Skeletal muscle satellite cell (primary cell): ENCODE results near the gene FSTL4.

ENCODE experiments used
- H3K27me3 ChIP-seq: 2 replicates; pipeline ENCODE4 v1.7.0; 2013; ENCODE audit warnings: low read length; ENCODE audit not compliant: control insufficient read depth, insufficient read depth
- H3K36me3 ChIP-seq: 2 replicates; pipeline ENCODE4 v1.7.0; 2013; ENCODE audit warnings: mild to moderate bottlenecking, control low read depth, low read length; ENCODE audit not compliant: insufficient read depth
- H3K4me1 ChIP-seq: 2 replicates; pipeline ENCODE4 v1.7.0; 2013; ENCODE audit warnings: low read length; ENCODE audit not compliant: control insufficient read depth, insufficient read depth
- H3K4me2 ChIP-seq: 2 replicates; pipeline ENCODE4 v1.7.0; 2013; ENCODE audit warnings: mild to moderate bottlenecking, low read length
- H3K4me3 ChIP-seq: 2 replicates; pipeline ENCODE4 v1.7.0; 2013; ENCODE audit warnings: low read length
- H3K9ac ChIP-seq: 2 replicates; pipeline ENCODE4 v1.7.0; 2013; ENCODE audit warnings: mild to moderate bottlenecking, low read depth, low read length, moderate library complexity
- H3K9me3 ChIP-seq: replicated peaks from 2 replicates; pipeline ENCODE4 v1.7.0; 2013; ENCODE audit warnings: mild to moderate bottlenecking, control low read depth, low read length

FSTL4 gene

DNA sequence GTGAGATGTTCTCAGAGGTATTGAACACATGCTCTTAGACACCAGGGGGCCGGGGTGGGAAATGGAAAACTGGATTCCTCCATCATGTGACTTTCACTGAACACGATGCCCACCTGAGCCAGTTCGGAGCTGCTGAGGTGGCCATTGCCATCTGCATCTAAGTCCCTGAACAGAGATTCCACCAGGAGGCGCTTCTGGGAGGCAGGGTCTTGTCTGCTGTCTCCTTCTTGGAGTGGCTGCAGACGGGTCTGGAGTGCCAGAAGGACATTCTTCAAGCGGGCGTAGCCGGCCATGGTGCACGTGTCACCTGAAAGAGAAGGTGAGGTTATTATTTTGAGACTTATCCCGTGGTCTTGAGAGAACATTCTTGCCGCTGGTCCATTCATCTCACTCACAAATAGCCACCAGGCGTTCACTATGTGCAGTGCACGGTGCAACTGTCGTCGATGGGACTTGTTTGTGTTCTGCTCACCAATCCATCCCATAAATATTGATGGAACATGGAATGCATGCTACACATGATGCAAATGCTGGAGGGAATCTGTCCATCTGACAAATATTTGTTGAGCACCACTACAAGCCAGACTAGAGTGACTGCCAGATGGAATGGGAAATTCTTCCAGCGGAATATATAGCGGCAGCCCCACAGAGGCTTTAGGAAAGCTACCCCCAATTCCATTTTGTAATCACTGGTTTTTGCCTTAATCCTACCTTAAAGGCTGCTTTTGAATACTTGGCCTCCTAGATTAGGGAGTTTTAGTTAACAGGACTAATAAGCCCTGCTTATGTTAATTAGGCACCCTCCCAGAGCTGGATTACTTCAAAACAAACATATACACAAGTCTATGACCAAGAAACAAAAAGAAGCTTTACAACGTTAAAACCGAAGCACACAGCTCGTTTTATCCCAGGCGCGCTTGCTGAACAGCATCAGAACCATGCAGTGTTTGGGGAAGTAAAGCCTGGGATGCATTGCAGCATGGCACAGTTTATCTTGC, 295.7 kb downstream of the FSTL4 start:
- Histone ChIP-seq H3K4me3 (no peak overlapping the region), H3K9me3 (no peaks in the 10 kb centered on the region), H3K9ac (no peak overlapping the region), H3K4me2 (no peak overlapping the region), H3K4me1 (no peaks in the 10 kb centered on the region), H3K36me3 (no peaks in the 10 kb centered on the region), H3K27me3 (no peaks in the 10 kb centered on the region)

DNA sequence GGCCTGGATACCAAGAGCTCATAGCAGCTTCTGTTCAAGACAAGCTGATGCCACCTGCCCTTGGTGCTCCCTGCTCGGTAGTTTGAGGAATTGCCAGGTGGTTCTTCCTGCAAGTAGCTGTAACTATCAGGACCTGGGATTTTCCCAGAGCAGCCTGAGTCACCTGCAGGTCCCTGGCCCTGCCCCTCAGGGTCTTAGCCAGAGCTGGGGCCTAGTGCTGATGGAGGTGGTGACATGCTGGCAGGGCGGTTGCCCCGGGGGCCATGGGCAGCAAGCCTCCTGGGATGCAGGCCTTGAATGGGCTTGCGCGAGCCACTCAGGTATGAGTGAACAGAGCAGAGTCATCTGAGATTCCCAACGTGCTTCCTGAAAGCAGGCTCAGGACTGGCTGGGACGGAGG, 298.3 kb downstream of the FSTL4 start:
- Histone ChIP-seq H3K27me3 (peaks cover 3% of the 10 kb centered on the region), H3K36me3 (no peaks in the 10 kb centered on the region), H3K9ac (no peak overlapping the region)

DNA sequence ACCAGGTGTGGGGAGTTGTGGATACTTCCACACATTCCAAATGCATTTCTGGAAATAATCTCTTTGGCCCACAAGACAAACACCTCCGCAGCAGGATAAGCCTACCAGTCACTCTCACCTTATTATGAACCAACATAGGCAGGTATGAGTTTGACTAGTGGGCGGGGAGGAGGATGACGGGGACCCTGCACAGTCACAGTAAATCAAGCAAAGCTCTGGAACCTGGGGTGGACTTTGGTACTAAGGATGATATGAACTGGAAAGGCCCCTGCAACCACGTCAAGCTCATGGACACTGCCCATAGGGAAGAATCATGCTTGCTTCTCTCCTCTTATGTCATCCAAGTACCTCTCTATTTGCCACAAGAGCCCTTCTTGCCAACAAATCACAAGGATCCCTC, 301.2 kb downstream of the FSTL4 start:
- no peak overlapping the region for H3K4me2 ChIP-seq
- no peak overlapping the region for H3K9ac ChIP-seq
- no peak overlapping the region for H3K4me3 ChIP-seq
- H3K27me3 ChIP-seq, result peaks cover 11% of the 10 kb centered on the region
- no peaks in the 10 kb centered on the region for H3K9me3 ChIP-seq
- H3K36me3 ChIP-seq, result no peaks in the 10 kb centered on the region
- no peaks in the 10 kb centered on the region for H3K4me1 ChIP-seq

More for the DNA sequence above, 298.3 kb downstream of the FSTL4 start:
- no peak overlapping the region for H3K4me2 ChIP-seq
- no peaks in the 10 kb centered on the region for H3K4me1 ChIP-seq
- H3K9me3 ChIP-seq, result no peaks in the 10 kb centered on the region
- no peak overlapping the region for H3K4me3 ChIP-seq

DNA sequence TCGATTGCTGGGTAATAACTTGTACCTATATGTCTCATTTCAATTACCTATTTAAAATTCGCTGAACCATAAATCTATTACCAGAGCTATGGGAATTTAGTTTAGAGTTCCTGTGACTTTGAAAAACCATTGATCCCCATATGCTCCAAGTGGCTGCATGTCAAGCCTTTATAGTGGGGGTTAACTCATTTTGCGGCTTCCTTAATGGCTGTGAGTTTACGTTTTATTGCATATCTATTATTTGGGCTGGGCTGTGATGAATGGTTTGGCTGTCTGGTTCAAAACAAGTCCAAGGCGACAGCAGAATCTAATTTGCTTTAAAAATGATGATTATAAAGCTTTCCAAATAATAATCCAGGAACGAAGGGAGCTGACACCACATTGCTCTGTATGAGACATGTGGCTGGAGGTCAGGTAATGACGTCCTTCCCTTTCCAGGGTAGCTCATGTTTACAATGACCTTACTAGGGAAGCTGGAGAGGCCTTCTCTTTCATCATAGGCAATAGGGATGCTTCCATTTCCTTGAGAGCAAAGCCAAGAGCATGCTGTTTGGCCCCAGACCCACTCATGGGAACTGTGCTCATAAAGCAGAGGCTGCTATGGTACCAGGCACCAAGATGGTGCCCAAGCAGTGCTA, 302.2 kb downstream of the FSTL4 start:
- Histone ChIP-seq H3K9me3 (no peaks in the 10 kb centered on the region), H3K4me1 (no peaks in the 10 kb centered on the region), H3K36me3 (no peaks in the 10 kb centered on the region), H3K27me3 (peaks cover 11% of the 10 kb centered on the region), H3K4me3 (no peak overlapping the region), H3K4me2 (no peak overlapping the region), H3K9ac (no peak overlapping the region)

DNA sequence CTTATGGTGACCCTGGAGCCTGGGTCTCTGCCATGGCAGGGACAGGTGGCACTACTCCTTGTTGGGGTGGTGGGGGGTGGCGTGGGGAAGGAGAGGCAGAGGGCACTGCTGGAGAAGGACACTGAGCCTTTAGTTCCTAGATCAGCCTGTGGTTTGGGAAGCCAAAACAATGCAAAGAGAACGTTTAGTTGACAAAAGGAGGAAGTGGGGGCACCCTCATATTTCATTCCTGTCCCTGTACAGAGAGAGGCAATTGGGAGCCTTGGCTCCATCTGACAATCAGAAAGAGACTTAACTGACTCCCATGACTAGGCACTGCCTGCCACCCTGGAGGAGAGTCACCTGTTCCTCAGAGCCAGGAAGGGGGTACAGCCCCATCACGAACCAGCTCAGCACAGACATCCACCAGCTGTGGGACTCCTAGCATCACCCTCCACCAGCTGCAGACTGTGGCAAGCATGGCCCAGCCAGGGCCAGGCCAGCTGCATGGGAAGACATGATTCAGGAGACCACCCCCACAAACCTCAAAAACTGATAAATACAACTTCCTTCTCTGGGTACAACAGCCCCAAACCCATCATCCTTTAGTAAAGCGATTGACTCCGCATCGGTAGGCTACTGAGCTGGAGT, 303.1 kb downstream of the FSTL4 start:
- H3K4me2 ChIP-seq, result no peak overlapping the region
- no peaks in the 10 kb centered on the region for H3K9me3 ChIP-seq
- no peak overlapping the region for H3K9ac ChIP-seq
- no peaks in the 10 kb centered on the region for H3K4me1 ChIP-seq
- no peak overlapping the region for H3K4me3 ChIP-seq
- peaks cover 11% of the 10 kb centered on the region for H3K27me3 ChIP-seq
- no peaks in the 10 kb centered on the region for H3K36me3 ChIP-seq

DNA sequence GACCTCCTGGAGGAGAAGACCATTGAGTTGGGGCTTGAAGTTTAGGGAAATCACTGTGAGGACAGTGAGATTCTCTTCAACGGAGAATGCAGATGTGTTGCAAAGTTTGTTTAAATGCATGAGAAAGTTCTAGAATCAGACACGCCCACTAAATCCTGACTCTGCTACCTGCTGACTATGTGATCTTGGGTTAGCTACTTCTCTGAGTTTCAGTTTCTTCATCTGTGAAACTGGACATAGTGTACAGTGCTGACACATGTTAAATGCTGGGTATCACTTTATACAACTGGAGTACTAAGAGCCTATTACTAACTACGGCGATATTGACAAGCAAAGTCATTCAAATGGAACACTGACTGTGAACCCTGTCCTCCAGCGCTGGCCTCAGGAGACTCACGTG, 305.1 kb downstream of the FSTL4 start:
- H3K9ac ChIP-seq, result no peak overlapping the region
- H3K4me3 ChIP-seq, result no peak overlapping the region
- peaks cover 16% of the 10 kb centered on the region for H3K27me3 ChIP-seq
- H3K4me1 ChIP-seq, result no peaks in the 10 kb centered on the region
- no peak overlapping the region for H3K4me2 ChIP-seq
- H3K36me3 ChIP-seq, result no peaks in the 10 kb centered on the region
- no peaks in the 10 kb centered on the region for H3K9me3 ChIP-seq

DNA sequence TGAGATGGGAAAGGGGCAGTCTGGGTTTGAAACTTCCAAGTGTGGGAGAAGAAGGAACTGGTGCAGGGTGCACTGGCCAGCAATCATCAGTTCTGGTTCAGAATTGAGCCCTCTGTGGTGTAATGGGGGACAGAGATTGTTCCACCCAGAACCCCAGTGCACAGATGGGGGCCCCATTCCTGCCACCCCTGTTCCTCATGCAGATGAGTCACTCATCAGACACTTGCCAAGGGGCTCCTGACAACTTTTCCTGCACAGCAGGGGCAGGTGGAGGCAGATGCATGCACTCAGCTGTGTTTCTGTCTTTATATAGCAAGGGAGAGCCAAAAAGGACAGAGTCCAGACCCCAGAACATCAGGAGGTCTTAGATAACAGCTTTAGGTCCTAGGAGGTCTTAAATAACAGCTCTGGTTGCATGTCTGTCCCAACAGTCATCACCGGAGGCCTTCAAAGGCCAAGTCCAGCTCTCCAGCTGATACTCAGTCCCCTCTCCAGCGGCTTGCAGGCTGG, 307.6 kb downstream of the FSTL4 start:
- H3K36me3 ChIP-seq, result no peaks in the 10 kb centered on the region
- no peak overlapping the region for H3K4me3 ChIP-seq
- H3K9ac ChIP-seq, result no peak overlapping the region
- peaks cover 12% of the 10 kb centered on the region for H3K27me3 ChIP-seq
- H3K4me1 ChIP-seq, result no peaks in the 10 kb centered on the region
- no peaks in the 10 kb centered on the region for H3K9me3 ChIP-seq
- no peak overlapping the region for H3K4me2 ChIP-seq

DNA sequence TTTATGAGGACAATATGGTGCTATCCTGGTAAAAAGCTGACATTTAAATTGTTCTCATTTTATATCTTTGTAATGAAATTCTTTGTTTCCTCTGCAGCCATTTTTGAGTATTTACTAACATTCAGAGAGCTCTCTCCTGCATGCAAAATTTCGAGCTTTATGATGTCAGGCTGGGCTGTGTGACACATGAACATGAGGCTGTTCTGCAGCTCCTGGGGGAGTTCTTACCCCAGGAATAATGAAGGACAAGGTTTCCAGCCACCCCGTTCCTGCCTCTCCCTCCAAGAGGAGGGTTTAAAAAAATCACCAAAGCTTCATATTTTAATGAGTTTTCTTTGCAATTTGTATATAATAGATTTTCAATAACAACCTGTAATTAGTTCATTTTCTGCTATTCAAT, 308.2 kb downstream of the FSTL4 start:
- Histone ChIP-seq H3K9me3 (no peaks in the 10 kb centered on the region), H3K4me1 (no peaks in the 10 kb centered on the region), H3K36me3 (no peaks in the 10 kb centered on the region), H3K4me2 (no peak overlapping the region), H3K27me3 (peaks cover 12% of the 10 kb centered on the region), H3K4me3 (no peak overlapping the region), H3K9ac (no peak overlapping the region)

DNA sequence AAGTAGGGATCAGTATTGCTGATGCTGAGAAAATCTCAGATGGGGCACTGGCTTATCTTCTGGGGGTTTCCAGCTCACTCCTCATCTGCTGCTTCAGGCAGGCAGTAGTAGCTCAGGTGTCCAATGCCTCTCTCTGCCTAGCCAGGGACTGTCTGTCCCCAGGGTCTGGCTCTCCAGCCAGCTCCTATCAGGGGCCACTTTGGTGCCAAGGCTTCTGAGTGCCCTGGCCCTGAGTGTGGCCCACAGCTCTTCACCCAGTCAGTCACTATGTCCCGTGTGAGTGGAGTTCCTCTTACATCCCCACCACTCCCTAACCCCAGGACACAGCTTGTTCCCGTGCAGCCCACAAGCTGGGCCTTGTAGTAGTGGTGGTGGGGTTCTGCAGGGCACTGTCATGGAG, 309.0 kb downstream of the FSTL4 start:
- H3K9ac ChIP-seq, result no peak overlapping the region
- H3K36me3 ChIP-seq, result no peaks in the 10 kb centered on the region
- H3K9me3 ChIP-seq, result no peaks in the 10 kb centered on the region
- H3K4me1 ChIP-seq, result no peaks in the 10 kb centered on the region
- peaks cover 10% of the 10 kb centered on the region for H3K27me3 ChIP-seq
- H3K4me2 ChIP-seq, result no peak overlapping the region
- H3K4me3 ChIP-seq, result no peak overlapping the region

DNA sequence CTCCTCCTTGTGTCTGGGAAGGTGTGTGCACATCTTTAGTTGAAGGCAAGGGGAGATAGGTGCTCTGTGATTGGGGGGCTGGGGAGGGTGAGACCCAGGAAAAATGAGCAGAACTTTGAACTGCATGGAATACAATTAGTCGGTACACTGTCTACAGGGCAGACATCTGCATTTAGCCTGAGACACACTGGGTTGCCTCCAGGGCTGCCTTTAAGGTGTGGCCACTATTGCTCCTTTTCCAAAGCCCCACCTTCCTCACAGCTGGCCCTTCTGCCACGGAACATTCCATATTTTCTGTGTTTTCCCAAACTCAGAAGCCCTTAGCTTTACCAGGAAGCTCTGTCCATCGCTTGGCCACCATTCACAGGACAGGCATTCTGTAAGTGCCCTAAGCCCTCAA, 312.6 kb downstream of the FSTL4 start:
- H3K27me3 ChIP-seq, result peaks cover 13% of the 10 kb centered on the region
- no peaks in the 10 kb centered on the region for H3K4me1 ChIP-seq
- H3K4me3 ChIP-seq, result no peak overlapping the region

DNA sequence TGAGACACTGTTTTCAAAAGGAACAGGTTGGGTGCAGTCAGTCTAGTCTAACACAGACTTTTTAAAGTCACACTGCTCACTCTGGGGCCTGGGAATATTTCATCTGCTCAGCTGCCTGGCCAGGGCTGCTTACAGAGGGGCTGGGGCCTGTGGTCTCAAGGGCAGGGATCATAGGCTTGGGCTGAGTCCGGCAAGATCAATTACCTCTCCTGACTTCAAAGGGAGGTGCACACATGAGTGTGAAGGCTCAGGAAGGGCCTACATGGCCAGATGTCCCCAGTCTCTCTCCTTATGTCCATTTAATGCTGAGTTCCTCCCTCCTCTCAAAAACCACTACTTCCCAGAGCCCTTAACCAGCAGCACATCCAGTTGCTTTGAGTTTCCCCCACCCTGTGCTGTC, 313.3 kb downstream of the FSTL4 start:
- Histone ChIP-seq H3K4me3 (no peak overlapping the region), H3K4me1 (no peaks in the 10 kb centered on the region), H3K36me3 (no peaks in the 10 kb centered on the region), H3K9ac (no peak overlapping the region), H3K9me3 (no peaks in the 10 kb centered on the region), H3K27me3 (peaks cover 12% of the 10 kb centered on the region), H3K4me2 (no peak overlapping the region)

More for the DNA sequence above, 312.6 kb downstream of the FSTL4 start:
- Histone ChIP-seq H3K9me3 (no peaks in the 10 kb centered on the region), H3K4me2 (no peak overlapping the region), H3K9ac (no peak overlapping the region), H3K36me3 (no peaks in the 10 kb centered on the region)
